Central memory CD8-positive, alpha-beta T cell (primary cell): ENCODE measurements around the gene HELZ2.

ENCODE experiments used
- ATAC-seq: fragments of 150-1000 bp; cut with Tn5 transposase; replicated peaks from 2 replicates; pipeline ENCODE4 v1.10.0; 2022; ENCODE audit warnings: mild to moderate bottlenecking, moderate FRiP score, moderate number of reproducible peaks; ENCODE audit not compliant: poor library complexity, severe bottlenecking; ENCODE audit errors: extremely low read depth
- DNase-seq, 2 donors: peaks; one replicate each; pipeline ENCODE4 v3.0.0; 2021; ENCODE audit warnings: low spot score in 2 of 2
- H3K27ac Mint-ChIP-seq: one replicate; pipeline ENCODE4 v1.8.0; 2022; ENCODE audit warnings: low read depth, mild to moderate bottlenecking, moderate library complexity, mixed read lengths
- H3K27me3 Mint-ChIP-seq: one replicate; pipeline ENCODE4 v1.8.0; 2022; ENCODE audit warnings: mixed read lengths
- H3K36me3 Mint-ChIP-seq: one replicate; pipeline ENCODE4 v1.8.0; 2022; ENCODE audit warnings: mild to moderate bottlenecking, moderate library complexity, mixed read lengths; ENCODE audit not compliant: insufficient read depth
- H3K4me1 Mint-ChIP-seq: one replicate; pipeline ENCODE4 v1.8.0; 2022; ENCODE audit warnings: mixed read lengths
- H3K4me3 Mint-ChIP-seq: one replicate; pipeline ENCODE4 v1.8.0; 2022; ENCODE audit warnings: mild to moderate bottlenecking, moderate library complexity, mixed read lengths
- H3K9me3 Mint-ChIP-seq: one replicate; pipeline ENCODE4 v1.8.0; 2022; ENCODE audit warnings: mixed read lengths

The HELZ2 gene

DNA sequence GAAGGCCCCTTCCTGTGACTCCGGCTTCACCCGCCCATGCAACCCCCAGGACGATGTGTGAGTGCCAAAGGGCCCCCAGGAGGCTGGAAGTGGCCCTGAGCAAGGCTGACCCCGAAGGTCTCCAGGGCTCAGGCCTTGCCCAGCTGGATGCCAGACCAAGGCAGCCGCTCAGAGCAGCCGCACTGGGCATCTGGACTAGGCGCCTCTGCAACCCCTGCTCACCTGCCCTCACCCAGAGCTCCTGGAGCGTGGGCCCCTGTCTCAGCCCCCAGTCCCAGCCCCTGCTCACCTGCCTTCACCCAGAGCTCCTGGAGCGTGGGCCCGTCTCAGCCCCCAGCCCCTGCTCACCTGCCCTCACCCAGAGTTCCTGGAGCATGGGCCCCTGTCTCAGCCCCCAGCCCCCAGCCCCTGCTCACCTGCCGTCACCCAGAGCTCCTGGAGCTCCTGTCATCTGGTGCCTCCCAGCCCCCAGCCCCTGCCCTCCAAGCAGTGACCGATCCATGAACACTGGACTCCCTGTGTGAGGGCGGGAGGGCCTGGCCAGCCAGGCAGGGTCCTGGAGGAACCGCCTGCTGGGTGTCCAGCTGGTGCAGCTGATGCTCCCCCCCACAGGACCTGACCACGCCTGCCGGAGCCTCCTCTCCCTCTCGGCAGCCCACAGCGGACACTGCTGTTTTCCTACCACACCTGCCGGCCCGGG, 27.6 kb downstream of the HELZ2 start:
- DNase-seq: no peak
- ATAC-seq: no peak
- Mint-ChIP-seq H3K27me3 (peaks cover 22% of the 10 kb centered on the region), H3K36me3 (peaks cover 1% of the 10 kb centered on the region), H3K4me3 (no peak overlapping the region), H3K4me1 (peaks cover 5% of the 10 kb centered on the region), H3K9me3 (no peaks in the 10 kb centered on the region), H3K27ac (no peak overlapping the region)

DNA sequence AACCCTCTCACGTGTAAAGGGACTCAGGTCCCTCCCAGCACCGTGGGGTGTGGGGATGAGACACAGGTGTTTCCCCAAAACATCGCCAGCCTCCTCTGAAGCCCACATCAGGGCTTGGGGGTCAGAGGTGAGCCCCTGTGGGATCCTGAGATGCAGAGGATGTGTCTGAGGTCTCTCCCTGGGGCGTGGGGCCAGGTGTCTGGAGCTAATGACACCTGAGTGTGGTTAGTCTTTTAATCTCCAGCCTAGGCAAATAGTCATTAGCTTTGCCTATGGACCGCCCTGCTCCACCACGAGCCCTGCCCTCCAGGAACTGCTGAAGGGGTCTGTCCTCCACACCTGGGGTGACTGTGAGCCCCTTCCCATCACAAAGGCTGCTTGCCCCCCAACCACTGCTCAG, 28.2 kb downstream of the HELZ2 start:
- DNase-seq: no peak
- Mint-ChIP-seq H3K4me3 (no peak overlapping the region), H3K4me1 (peaks cover 5% of the 10 kb centered on the region), H3K9me3 (no peaks in the 10 kb centered on the region), H3K27ac (no peak overlapping the region), H3K36me3 (peaks cover 1% of the 10 kb centered on the region), H3K27me3 (peaks cover 22% of the 10 kb centered on the region)
- ATAC-seq: no peak

DNA sequence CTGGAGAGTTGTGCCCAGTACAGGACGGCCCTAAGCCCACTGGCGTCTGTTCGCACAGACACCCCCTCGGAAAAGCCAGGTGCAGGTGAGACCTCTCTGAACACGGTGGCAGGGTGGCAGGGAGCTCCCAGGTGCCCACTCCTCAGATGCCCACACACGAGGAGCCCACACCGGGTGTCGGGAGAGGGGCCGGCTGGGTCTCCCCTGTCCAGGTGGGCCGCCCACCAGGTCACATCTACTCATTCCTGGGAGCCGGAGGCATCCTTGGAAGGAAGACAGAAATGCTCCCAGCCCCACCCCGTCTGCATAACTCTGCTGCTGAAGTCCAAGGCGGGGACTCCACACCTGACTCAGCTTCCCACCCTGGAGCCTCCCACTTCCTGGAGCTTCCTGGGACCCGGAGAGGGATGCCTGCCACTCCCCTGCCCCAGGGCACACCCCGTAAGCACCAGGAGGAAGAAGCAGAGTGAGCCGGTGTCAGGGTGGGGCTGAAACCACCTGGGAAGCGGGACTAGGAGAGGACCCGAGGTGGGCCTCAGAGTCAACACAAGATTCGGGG, 29.0 kb downstream of the HELZ2 start:
- Mint-ChIP-seq H3K27me3 (peaks cover 17% of the 10 kb centered on the region), H3K9me3 (no peaks in the 10 kb centered on the region), H3K36me3 (peaks cover 5% of the 10 kb centered on the region), H3K4me1 (peaks cover 5% of the 10 kb centered on the region), H3K27ac (no peak overlapping the region), H3K4me3 (no peak overlapping the region)
- DNase-seq (no peak), ATAC-seq (no peak)

DNA sequence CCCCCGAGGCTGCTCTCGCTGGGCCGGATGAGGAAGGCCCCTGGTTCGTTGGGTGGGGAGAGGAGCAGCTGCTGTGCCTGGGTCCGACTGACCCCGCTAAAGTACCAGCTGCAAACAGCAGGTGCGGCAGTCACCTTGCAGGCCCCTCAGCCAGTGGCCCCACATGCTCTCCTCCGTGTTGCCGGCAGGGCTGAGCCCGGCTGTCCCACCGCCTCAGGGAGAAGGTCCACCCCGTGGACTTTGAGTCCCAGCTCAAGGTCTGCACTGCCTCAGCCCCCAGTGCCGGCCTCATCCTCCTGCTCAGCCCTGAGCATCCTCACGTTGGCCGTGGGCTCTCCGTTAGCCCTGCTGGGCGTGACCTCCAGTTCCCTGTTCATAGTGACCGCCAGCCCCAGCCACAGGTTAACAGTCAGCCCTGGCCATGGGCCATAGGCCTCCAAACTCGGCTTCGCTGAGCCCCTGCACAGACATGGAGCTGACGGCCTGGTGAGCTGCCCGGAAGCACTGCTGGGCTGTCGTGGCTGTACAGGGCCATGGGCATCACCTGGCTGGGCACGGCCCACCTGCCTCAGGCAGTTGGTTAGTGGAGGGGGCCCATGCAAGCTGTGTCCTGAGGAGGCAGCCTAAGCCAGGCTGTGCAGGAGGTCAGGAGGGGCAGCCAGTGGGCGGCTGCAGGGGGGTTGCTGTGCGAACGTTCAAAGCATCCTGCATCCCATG, 29.6 kb downstream of the HELZ2 start:
- ATAC-seq (no peak), DNase-seq (no peak)
- no peak overlapping the region for H3K27ac Mint-ChIP-seq
- peaks cover 10% of the 10 kb centered on the region for H3K27me3 Mint-ChIP-seq
- H3K36me3 Mint-ChIP-seq: peaks cover 5% of the 10 kb centered on the region
- H3K9me3 Mint-ChIP-seq: no peaks in the 10 kb centered on the region
- H3K4me1 Mint-ChIP-seq: peaks cover 5% of the 10 kb centered on the region
- no peak overlapping the region for H3K4me3 Mint-ChIP-seq

DNA sequence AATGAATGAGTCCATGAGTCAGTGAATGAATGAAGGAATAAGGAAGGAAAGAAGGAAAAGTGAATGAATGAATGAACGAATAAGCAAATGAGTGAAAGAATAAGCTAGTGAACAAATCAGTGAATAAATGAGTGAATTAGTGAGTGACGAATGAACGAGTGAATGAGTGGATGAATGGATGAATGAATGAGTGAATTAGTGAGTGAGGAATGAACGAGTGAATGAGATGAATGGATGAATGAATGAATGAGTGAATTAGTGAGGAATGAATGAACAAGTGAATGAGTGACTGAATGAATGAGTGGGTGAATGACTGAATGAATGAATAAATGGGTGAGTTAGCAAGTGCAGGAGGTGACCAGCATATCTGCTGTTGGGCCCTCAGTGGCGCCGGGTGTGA, 30.3 kb downstream of the HELZ2 start:
- H3K4me1 Mint-ChIP-seq: peaks cover 5% of the 10 kb centered on the region
- no peaks in the 10 kb centered on the region for H3K9me3 Mint-ChIP-seq
- H3K27me3 Mint-ChIP-seq: peaks cover 4% of the 10 kb centered on the region

DNA sequence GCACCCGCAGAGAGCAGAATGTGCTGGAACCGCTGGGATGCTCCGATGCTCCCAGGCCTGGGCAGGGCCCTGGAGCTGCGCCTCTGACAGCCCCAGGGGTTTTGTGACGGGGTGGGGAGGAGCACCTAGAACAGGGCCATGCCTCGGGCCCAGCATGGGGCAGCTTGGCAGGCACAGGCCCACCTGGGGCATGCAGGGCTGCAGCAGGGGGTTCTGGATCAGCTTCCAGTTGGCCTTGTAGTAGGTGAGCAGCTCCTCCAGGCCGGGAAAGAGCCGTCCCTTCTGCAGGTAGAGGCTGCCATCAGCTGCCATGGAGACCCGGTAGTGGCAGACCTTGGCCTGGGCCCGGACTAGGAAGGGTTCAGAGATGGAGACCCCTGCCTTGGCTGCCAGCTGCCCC, 30.9 kb downstream of the HELZ2 start:
- Mint-ChIP-seq H3K27me3 (no peaks in the 10 kb centered on the region), H3K4me1 (peaks cover 5% of the 10 kb centered on the region), H3K9me3 (no peaks in the 10 kb centered on the region), H3K27ac (no peak overlapping the region), H3K36me3 (peaks cover 5% of the 10 kb centered on the region), H3K4me3 (no peak overlapping the region)
- ATAC-seq: no peak
- DNase-seq: no peak

More for the DNA sequence above, 30.3 kb downstream of the HELZ2 start:
- ATAC-seq (no peak), DNase-seq (no peak)
- no peak overlapping the region for H3K27ac Mint-ChIP-seq
- H3K4me3 Mint-ChIP-seq: no peak overlapping the region
- H3K36me3 Mint-ChIP-seq: peaks cover 5% of the 10 kb centered on the region

DNA sequence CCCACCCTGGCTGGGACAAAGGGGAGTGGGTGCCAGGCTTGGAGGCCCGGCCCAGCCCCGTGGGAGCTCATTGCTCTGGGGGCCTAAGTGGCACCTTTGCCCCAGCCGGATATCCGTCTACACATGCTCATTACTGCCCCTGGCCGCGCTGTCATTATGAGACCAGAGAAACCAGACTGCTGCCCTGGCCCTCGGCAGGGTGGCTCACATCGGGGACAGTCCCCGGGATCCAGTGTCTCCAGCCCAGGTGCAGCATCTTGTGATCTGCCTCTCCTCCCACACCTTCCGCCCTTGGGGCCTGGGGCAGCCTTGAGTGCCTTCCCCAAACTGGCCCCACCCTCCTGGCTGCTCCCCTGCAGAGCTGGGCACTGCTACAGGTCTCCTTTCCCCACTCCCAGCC, 31.3 kb downstream of the HELZ2 start:
- no peak for ATAC-seq
- peaks cover 5% of the 10 kb centered on the region for H3K36me3 Mint-ChIP-seq
- no peaks in the 10 kb centered on the region for H3K9me3 Mint-ChIP-seq
- no peaks in the 10 kb centered on the region for H3K27me3 Mint-ChIP-seq
- no peak overlapping the region for H3K27ac Mint-ChIP-seq
- DNase-seq: no peak
- H3K4me1 Mint-ChIP-seq: peaks cover 5% of the 10 kb centered on the region
- no peak overlapping the region for H3K4me3 Mint-ChIP-seq

DNA sequence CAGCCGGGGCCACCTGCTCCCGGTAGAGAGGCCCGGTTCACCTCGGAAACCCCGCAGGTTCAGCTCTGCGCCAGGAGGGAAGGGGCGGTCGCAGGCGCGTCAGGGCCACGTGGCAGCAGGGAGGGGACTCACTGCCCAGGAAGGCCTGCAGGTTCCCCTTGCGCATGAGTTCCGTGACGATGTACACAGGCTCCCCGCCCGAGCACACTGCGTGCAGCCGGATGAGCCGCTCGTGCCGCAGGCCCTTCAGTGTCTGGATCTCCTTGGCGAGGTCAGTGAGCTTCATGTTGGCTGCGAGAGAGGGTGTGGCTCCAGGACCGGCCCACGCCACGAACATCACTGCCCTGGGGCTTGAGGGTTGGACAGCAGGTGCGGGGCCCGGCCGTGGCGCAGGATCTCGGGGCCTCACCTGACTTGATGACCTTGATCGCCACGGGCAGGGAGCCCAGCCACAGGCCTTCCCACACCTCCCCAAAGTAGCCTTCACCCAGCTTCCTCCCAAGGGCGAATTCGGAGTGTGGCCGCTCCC, 31.9 kb downstream of the HELZ2 start:
- Mint-ChIP-seq H3K4me1 (peaks cover 5% of the 10 kb centered on the region), H3K27me3 (no peaks in the 10 kb centered on the region), H3K36me3 (peaks cover 5% of the 10 kb centered on the region), H3K27ac (no peak overlapping the region), H3K9me3 (no peaks in the 10 kb centered on the region), H3K4me3 (no peak overlapping the region)
- DNase-seq (no peak), ATAC-seq (no peak)

DNA sequence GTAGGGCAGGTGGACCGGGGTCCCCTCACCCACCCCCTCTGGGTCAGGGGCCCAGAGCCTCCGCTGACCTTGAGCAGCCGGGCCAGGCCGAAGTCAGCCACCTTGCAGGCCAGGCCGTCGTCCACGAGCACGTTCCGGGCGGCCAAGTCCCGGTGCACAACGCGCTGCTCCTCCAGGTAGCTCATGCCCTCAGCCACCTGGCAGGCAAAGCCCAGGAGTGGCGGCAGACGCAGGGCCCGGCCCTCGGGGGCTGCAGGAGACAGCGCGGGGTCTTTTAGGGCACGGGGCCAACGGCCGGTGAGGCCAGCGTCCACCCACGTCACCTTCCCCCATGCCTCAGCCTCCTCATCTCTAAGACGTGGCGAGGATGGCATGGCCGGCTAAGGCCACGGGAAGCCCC, 32.7 kb downstream of the HELZ2 start:
- Mint-ChIP-seq H3K27me3 (no peaks in the 10 kb centered on the region), H3K36me3 (peaks cover 7% of the 10 kb centered on the region), H3K4me1 (peaks cover 5% of the 10 kb centered on the region), H3K27ac (no peak overlapping the region), H3K9me3 (no peaks in the 10 kb centered on the region), H3K4me3 (no peak overlapping the region)
- no peak for DNase-seq
- no peak for ATAC-seq

DNA sequence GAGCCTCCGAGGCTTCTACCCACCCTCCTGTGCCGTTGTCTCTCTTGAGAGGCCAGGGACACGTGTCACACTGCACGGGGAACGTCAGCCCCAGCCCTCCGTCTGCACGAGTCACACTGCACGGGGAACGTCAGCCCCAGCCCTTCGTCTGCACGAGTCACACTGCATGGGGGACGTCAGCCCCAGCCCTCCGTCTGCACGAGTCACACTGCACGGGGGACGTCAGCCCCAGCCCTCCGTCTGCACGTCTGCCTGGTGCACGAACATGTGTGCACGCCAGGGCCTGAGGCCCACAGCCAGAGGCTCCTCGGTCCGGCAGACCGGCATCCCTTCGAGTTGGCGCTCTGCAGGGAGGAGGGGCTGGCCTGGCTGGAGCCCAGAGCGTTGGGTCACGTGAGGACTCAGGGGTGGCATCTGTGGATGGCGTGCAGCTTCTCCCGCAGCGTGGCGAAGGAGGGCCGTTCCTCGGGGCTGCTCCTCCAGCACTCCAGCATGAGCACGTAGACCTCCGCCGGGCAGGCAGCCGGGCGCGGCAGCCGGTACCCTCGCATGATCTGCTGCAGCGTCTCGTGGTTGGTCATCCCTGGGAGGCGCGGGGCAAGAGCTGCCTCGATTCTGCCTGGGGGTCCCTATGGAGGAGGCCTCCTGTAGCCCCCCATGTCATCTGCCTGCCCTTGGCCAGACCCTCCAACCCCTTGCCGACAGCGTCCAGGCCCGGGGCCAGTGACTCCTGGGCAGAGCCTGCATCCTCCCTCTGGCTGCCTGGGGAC, 33.4 kb downstream of the HELZ2 start:
- H3K4me1 Mint-ChIP-seq: peaks cover 5% of the 10 kb centered on the region
- H3K27me3 Mint-ChIP-seq: no peaks in the 10 kb centered on the region

DNA sequence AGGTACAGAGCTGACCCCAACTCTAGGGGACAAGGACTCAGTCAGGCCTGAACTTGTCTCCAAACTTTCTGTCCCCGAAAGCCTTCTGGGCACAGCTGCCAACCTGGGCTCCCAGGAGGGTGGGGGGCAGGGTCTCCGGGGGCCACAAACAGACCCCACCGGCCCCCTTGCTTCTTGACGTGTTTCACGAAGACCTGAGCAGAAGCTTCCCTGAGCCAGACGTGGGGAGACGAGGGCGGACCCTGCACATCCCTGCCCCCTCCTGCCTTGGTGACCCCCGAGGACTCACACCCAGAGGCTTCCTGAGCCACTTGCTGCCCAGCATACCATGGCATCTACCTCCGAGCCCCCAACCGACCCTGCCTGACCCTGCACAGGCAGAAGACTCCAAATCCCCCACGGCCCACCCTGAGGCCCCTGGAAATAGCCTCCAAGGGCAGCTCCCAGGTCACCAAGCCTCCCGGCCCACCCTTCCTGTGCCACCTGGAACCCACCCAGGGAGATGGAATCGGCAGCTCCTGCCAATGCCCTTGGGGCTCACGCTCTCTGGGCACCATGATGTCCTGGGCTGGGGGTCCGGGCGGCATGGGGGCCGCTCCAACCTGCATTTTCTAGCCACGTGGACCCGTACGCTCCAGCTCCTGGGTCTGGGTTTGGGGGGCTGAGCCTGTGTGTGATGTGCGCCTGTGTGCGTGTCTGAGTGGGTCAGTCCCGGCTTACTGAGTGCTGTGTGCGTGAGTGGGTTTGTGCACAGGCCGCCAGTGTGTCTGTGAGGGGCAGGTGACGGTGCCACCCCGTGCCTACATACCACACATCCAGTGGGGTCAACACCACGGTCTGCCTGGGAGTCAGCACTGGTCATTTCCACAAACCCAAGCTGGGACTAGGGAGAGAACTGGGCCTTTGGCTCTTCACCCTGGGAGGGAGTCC, 34.3 kb downstream of the HELZ2 start:
- Mint-ChIP-seq H3K27ac (no peak overlapping the region), H3K9me3 (no peaks in the 10 kb centered on the region), H3K4me1 (no peaks in the 10 kb centered on the region), H3K36me3 (peaks cover 7% of the 10 kb centered on the region), H3K27me3 (no peaks in the 10 kb centered on the region), H3K4me3 (no peak overlapping the region)
- no peak for ATAC-seq
- DNase-seq: no peak

More for the DNA sequence above, 33.4 kb downstream of the HELZ2 start:
- ATAC-seq (no peak), DNase-seq (no peak)
- Mint-ChIP-seq H3K36me3 (peaks cover 7% of the 10 kb centered on the region), H3K4me3 (no peak overlapping the region), H3K9me3 (no peaks in the 10 kb centered on the region), H3K27ac (no peak overlapping the region)

DNA sequence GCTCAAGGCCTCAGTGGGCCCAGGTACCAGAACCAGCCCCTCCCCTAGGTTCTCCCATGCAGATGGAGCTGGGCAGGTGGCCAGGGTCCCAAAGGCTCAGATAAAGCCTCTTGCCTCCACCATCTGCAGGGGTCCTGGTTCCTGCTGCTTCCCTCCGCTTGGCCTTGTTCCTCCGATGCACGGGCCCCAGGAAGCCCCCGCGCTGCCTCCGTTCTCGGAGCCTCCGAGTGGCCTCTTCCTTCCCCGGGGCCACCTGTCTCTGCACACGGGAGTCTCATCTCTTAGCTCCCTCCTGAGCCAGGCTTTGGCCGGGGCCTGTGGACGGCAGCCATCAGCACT, 35.0 kb downstream of the HELZ2 start:
- H3K36me3 Mint-ChIP-seq: peaks cover 7% of the 10 kb centered on the region
- no peak for DNase-seq
- no peaks in the 10 kb centered on the region for H3K4me1 Mint-ChIP-seq
- H3K9me3 Mint-ChIP-seq: no peaks in the 10 kb centered on the region
- no peak for ATAC-seq
- no peak overlapping the region for H3K4me3 Mint-ChIP-seq
- no peaks in the 10 kb centered on the region for H3K27me3 Mint-ChIP-seq
- no peak overlapping the region for H3K27ac Mint-ChIP-seq
